ENCODE measurements around the gene BIRC5.

Gene BIRC5

DNA sequence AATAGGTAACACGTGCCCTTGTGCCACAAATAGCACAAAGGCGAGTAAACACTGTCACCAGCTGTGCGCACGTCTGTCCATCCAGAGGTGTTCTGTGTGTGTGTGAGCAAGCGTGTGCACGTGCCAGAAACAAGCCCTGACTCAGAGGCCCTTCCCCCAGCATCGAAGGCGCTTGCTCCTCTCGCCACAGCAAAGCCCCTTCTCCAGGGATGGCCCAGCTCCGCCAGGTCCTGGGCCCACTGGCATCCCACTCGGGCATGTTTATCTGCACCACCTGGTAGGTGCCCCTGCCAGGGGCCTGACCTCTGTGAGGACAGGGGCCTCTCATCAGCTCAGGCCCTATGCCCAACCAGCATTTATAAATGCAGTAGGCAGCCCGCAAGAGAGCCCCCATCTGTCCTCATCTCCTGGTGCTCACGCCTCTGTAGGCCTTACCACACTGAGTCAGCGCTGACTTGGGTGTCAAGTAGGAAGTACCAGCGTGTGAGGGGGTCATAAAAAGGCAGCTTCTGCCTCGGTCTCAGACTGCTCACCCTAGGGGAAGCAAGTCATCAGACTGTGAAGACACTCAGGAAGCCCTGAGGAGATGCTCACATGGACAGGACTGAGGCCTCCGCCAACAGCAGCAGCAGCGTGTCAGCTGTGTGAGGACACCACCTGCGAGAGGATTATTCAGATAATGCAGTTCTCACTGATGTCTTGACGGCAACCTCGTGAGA lies 28.1 kb downstream of the BIRC5 start:
- Histone ChIP-seq H3K79me2 (ENCODE audit: control insufficient read depth, low read length) (no peaks in the 10 kb centered on the region), H3K9me3 (ENCODE audit: control insufficient read depth, insufficient read depth, low read length) (no peaks in the 10 kb centered on the region; the same call in 1 of the 2 replicates), H3F3A (ENCODE audit: control insufficient read depth, insufficient read depth) (peaks cover 30% of the 10 kb centered on the region), H3K27ac (ENCODE audit: low read depth, low read length) (peak overlapping the region; percentile 95), H3K4me2 (ENCODE audit: low read length) (peak overlapping the region; percentile 60), H3K36me3 (ENCODE audit: control insufficient read depth, low read length) (no peaks in the 10 kb centered on the region), H4K20me1 (ENCODE audit: control insufficient read depth, insufficient read depth, low read depth, low read length) (no peaks in the 10 kb centered on the region), H3K9me2 (replicated peaks; ENCODE audit: control insufficient read depth, low read length) (no peaks in the 10 kb centered on the region), H3K27me3 (ENCODE audit: control insufficient read depth, low read length) (no peaks in the 10 kb centered on the region), H3K4me3 (ENCODE audit: low read length) (peak overlapping the region; percentile 27), H3K4me1 (ENCODE audit: control insufficient read depth, low read length) (peaks cover 63% of the 10 kb centered on the region)
- TF ChIP-seq, protein P1, sequence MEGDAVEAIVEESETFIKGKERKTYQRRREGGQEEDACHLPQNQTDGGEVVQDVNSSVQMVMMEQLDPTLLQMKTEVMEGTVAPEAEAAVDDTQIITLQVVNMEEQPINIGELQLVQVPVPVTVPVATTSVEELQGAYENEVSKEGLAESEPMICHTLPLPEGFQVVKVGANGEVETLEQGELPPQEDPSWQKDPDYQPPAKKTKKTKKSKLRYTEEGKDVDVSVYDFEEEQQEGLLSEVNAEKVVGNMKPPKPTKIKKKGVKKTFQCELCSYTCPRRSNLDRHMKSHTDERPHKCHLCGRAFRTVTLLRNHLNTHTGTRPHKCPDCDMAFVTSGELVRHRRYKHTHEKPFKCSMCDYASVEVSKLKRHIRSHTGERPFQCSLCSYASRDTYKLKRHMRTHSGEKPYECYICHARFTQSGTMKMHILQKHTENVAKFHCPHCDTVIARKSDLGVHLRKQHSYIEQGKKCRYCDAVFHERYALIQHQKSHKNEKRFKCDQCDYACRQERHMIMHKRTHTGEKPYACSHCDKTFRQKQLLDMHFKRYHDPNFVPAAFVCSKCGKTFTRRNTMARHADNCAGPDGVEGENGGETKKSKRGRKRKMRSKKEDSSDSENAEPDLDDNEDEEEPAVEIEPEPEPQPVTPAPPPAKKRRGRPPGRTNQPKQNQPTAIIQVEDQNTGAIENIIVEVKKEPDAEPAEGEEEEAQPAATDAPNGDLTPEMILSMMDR (IDR thresholded peaks at IDR 0.05; ENCODE audit: low read depth, low read length, poor library complexity, severe bottlenecking): no peak
- no peak for TF ChIP-seq EZH2phosphoT487 (IDR thresholded peaks at IDR 0.05; ENCODE audit: borderline replicate concordance, low read length)

DNA sequence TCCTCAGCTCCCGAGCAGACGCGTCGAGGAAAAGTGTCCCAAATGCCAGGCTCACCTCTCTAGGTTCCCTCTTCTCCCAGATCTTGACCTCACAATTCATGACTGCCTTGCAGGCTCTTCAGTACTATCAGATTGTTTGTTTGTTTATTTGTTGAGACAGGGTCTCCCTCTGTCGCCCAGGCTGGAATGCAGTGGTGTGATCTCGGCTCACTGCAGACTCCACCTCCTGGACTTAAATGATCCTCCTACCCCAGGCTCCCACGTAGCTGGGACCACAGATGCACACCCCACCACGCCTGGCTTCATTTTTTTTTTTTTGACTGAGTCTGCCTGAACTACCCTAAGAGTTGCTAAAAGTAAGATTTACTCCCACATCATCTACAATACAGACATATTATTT lies 33.3 kb downstream of the BIRC5 start:
- no peaks in the 10 kb centered on the region for H3K36me3 ChIP-seq (ENCODE audit: control insufficient read depth, low read length)
- H3F3A ChIP-seq (ENCODE audit: control insufficient read depth, insufficient read depth): peaks cover 20% of the 10 kb centered on the region
- H3K79me2 ChIP-seq (ENCODE audit: control insufficient read depth, low read length): no peaks in the 10 kb centered on the region
- H3K9me2 ChIP-seq (replicated peaks; ENCODE audit: control insufficient read depth, low read length): no peaks in the 10 kb centered on the region
- no peaks in the 10 kb centered on the region for H4K20me1 ChIP-seq (ENCODE audit: control insufficient read depth, insufficient read depth, low read depth, low read length)
- H3K4me3 ChIP-seq (ENCODE audit: low read length): no peak overlapping the region
- H3K4me1 ChIP-seq (ENCODE audit: control insufficient read depth, low read length): peaks cover 46% of the 10 kb centered on the region
- H3K4me2 ChIP-seq (ENCODE audit: low read length): no peak overlapping the region
- H3K27me3 ChIP-seq (ENCODE audit: control insufficient read depth, low read length): no peaks in the 10 kb centered on the region
- no peak overlapping the region for H3K27ac ChIP-seq (ENCODE audit: low read depth, low read length)
- H3K9me3 ChIP-seq (ENCODE audit: control insufficient read depth, insufficient read depth, low read length): no peaks in the 10 kb centered on the region
- TF ChIP-seq EZH2phosphoT487 (IDR thresholded peaks at IDR 0.05; ENCODE audit: borderline replicate concordance, low read length): no peak
- TF ChIP-seq, protein P1 (IDR thresholded peaks at IDR 0.05; ENCODE audit: low read depth, low read length, poor library complexity, severe bottlenecking): no peak

DNA sequence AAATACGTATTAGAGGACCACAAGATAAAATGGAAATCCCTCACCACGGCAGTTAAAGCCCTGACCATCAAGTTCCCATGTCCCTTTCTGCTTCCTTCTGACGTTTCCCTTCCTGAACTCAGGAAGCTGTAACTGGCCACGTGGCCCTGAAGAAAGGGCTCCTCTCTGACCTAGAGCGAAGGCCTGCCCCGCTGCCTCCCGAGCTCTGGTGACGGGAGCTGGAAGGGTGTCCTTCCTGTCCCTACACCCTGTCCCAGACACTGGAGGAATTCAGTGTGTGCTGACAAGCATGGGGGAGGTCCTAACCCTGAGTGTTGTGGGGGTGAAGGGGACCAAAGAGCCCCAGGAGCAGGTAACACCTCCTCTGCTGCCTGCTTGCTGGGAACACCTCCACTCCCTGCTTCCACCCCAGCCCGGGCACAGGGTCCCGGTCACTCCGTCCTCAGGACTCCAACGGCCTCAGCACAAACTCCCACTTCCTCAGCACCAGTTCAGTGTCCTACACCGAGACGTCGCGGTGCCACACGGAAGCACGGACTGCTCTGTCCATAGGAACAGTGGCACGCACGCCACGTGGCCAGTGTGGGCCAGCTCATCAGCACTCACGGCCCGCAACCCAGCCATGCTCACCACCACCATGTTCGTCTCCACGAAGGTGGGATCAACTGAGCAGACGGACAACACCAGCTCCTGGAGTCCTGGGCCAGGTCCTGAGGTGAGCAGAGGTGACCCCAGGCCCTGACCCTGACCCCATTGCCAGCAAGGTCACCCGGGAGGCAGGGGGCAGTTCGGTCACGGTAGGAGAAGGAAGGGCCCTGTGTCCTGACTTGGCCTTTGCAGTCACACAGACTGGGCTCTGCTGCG lies 34.2 kb downstream of the BIRC5 start:
- Histone ChIP-seq H3K9me2 (replicated peaks; ENCODE audit: control insufficient read depth, low read length) (no peaks in the 10 kb centered on the region), H3K4me1 (ENCODE audit: control insufficient read depth, low read length) (peaks cover 46% of the 10 kb centered on the region)

More for the DNA sequence above, 34.2 kb downstream of the BIRC5 start:
- Histone ChIP-seq H3K27me3 (ENCODE audit: control insufficient read depth, low read length) (no peaks in the 10 kb centered on the region), H3K9me3 (ENCODE audit: control insufficient read depth, insufficient read depth, low read length) (no peaks in the 10 kb centered on the region), H3K27ac (ENCODE audit: low read depth, low read length) (no peak overlapping the region), H3K79me2 (ENCODE audit: control insufficient read depth, low read length) (no peaks in the 10 kb centered on the region), H3K4me3 (ENCODE audit: low read length) (no peak overlapping the region), H3K36me3 (ENCODE audit: control insufficient read depth, low read length) (no peaks in the 10 kb centered on the region), H4K20me1 (ENCODE audit: control insufficient read depth, insufficient read depth, low read depth, low read length) (no peaks in the 10 kb centered on the region), H3K4me2 (ENCODE audit: low read length) (no peak overlapping the region), H3F3A (ENCODE audit: control insufficient read depth, insufficient read depth) (peaks cover 18% of the 10 kb centered on the region)
- TF ChIP-seq EZH2phosphoT487 (IDR thresholded peaks at IDR 0.05; ENCODE audit: borderline replicate concordance, low read length): no peak
- TF ChIP-seq, protein P1 (IDR thresholded peaks at IDR 0.05; ENCODE audit: low read depth, low read length, poor library complexity, severe bottlenecking): no peak
